Measurements from ENCODE around the gene PRKCE. TPM values are rescaled to one million over a fixed set of nuclear protein-coding genes. Genes with fewer than 3 reads are reported as not detected.

Gene PRKCE
- total and polyA plus RNA-seq, 2 donors (not counting 1 experiment from before 2014, with no cell fraction given): 23.6 to 271 TPM

- no peak for DNase-seq
- Histone ChIP-seq H2AFZ (ENCODE audit: insufficient read depth, low read depth, low read length, poor library complexity, severe bottlenecking) (no peak overlapping the region), H3K79me2 (ENCODE audit: control insufficient read depth, insufficient read depth, low read length) (peaks cover 82% of the 10 kb centered on the region), H3K9ac (ENCODE audit: low read length) (no peak overlapping the region), H4K20me1 (ENCODE audit: control insufficient read depth, insufficient read depth, low read length, poor library complexity, severe bottlenecking) (peaks cover 29% of the 10 kb centered on the region), H3K36me3 (replicated peaks in 1 of 2; ENCODE audit: control extremely low read depth in 1 of 2, control insufficient read depth in 1 of 2, extremely low read depth in 1 of 2, insufficient read depth in 2 of 2, low read length in 1 of 2) (peaks cover 0 to 9% of the 10 kb centered on the region in 2 experiments), H3K9me3 (ENCODE audit: control extremely low read depth in 1 of 3, control insufficient read depth in 2 of 3, insufficient read depth in 1 of 3, low read length in 2 of 3) (no peaks in the 10 kb centered on the region), H3K27me3 (replicated peaks in 1 of 4; ENCODE audit: control extremely low read depth in 1 of 4, control insufficient read depth in 3 of 4, insufficient read depth in 4 of 4, low read length in 3 of 4) (no peaks in the 10 kb centered on the region), H3K4me3 (ENCODE audit: control extremely low read depth in 1 of 5, extremely low read depth in 1 of 5, insufficient read depth in 1 of 5, low read depth in 2 of 5, low read length in 4 of 5) (no peak overlapping the region), H3K27ac (ENCODE audit: low read length in 2 of 2) (no peak overlapping the region), H3K4me2 (replicated peaks; ENCODE audit: low read depth, low read length, poor library complexity, severe bottlenecking) (no peak overlapping the region), H3K4me1 (ENCODE audit: control insufficient read depth in 2 of 2, insufficient read depth in 2 of 2, low read length in 2 of 2) (peaks cover 31 to 52% of the 10 kb centered on the region in 2 donors)
- POLR2A ChIA-PET: no interaction called here
- Mint-ChIP-seq H3K27me3 (no peaks in the 10 kb centered on the region), H3K4me3 (no peak overlapping the region), H3K9me3 (ENCODE audit: insufficient read depth) (no peaks in the 10 kb centered on the region), H3K27ac (no peak overlapping the region), H3K4me1 (peaks cover 58% of the 10 kb centered on the region)
- 100% methylated on average over 1 of the region's 4 CpGs for WGBS (ENCODE audit: insufficient coverage)
- no peak for ATAC-seq (ENCODE audit: low read depth)
- intact Hi-C loops (cut with micrococcal nuclease): no loop called here
- CTCF ChIA-PET: no interaction called here
- no peak for TF ChIP-seq EZH2 (IDR thresholded peaks at IDR 0.05; ENCODE audit: borderline replicate concordance, insufficient read depth, low read depth, low read length, poor library complexity, severe bottlenecking)
- TF ChIP-seq CTCF (IDR thresholded peaks at IDR 0.05): no peak
Measured at GRCh38 chr2:45896311-45896710, 244.8 kb downstream of the PRKCE start.

DNA sequence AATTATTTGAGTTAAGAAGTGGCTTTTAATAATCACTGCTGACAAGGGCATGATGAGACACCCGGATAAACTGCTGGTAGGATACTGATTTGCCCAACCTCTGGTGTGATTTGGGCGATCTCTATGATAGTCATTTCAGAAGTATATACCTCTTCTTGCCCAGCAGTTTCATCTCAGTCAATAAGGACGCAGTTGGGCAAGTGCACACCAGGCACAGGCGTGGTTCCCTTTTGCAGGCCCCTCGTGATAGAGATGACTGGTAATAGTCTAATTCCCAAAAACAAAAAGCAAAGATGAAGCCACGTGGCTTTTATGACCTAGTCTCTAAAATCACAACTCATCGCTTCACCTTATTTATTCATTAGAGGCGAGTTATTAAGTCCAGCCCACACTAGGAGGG, 246.4 kb downstream of the PRKCE start:
- Histone ChIP-seq H3K9me3 (ENCODE audit: control extremely low read depth in 1 of 3, control insufficient read depth in 2 of 3, insufficient read depth in 1 of 3, low read length in 2 of 3) (no peaks in the 10 kb centered on the region), H3K9ac (ENCODE audit: low read length) (no peak overlapping the region), H3K36me3 (replicated peaks in 1 of 2; ENCODE audit: control extremely low read depth in 1 of 2, control insufficient read depth in 1 of 2, extremely low read depth in 1 of 2, insufficient read depth in 2 of 2, low read length in 1 of 2) (peaks cover 0 to 9% of the 10 kb centered on the region in 2 experiments), H3K27me3 (replicated peaks in 1 of 4; ENCODE audit: control extremely low read depth in 1 of 4, control insufficient read depth in 3 of 4, insufficient read depth in 4 of 4, low read length in 3 of 4) (no peaks in the 10 kb centered on the region), H3K4me3 (ENCODE audit: control extremely low read depth in 1 of 5, extremely low read depth in 1 of 5, insufficient read depth in 1 of 5, low read depth in 2 of 5, low read length in 4 of 5) (no peak overlapping the region), H3K27ac (ENCODE audit: low read length in 2 of 2) (no peak overlapping the region), H3K4me1 (ENCODE audit: control insufficient read depth in 2 of 2, insufficient read depth in 2 of 2, low read length in 2 of 2) (peaks cover 16 to 36% of the 10 kb centered on the region in 2 donors), H3K4me2 (replicated peaks; ENCODE audit: low read depth, low read length, poor library complexity, severe bottlenecking) (no peak overlapping the region), H3K79me2 (ENCODE audit: control insufficient read depth, insufficient read depth, low read length) (peaks cover 81% of the 10 kb centered on the region), H2AFZ (ENCODE audit: insufficient read depth, low read depth, low read length, poor library complexity, severe bottlenecking) (no peak overlapping the region), H4K20me1 (ENCODE audit: control insufficient read depth, insufficient read depth, low read length, poor library complexity, severe bottlenecking) (peaks cover 29% of the 10 kb centered on the region)
- Mint-ChIP-seq H3K9me3 (ENCODE audit: insufficient read depth) (no peaks in the 10 kb centered on the region), H3K27me3 (no peaks in the 10 kb centered on the region), H3K27ac (no peak overlapping the region), H3K4me1 (peaks cover 48% of the 10 kb centered on the region), H3K4me3 (no peak overlapping the region)
- TF ChIP-seq EZH2 (IDR thresholded peaks at IDR 0.05; ENCODE audit: borderline replicate concordance, insufficient read depth, low read depth, low read length, poor library complexity, severe bottlenecking): no peak
- TF ChIP-seq CTCF (IDR thresholded peaks at IDR 0.05): no peak
- 100% methylated on average over 2 of the region's 8 CpGs for WGBS (ENCODE audit: insufficient coverage)
- POLR2A ChIA-PET: no interaction called here
- CTCF ChIA-PET: no interaction called here
- ATAC-seq (ENCODE audit: low read depth): no peak
- DNase-seq: no peak
- intact Hi-C loops (cut with micrococcal nuclease): no loop called here
